CD14-positive monocyte (primary cell): ENCODE results near the gene INPP5E. TPM values are rescaled to one million over a fixed set of nuclear protein-coding genes. Genes with fewer than 3 reads are reported as not detected.

Experiments used
- DNase-seq, 3 donors: peaks; one replicate each; pipeline ENCODE4 v3.0.0-alpha.2; 2011 to 2022
- H2AFZ ChIP-seq: 2 replicates; pipeline ENCODE4 v1.6.0; 2012; ENCODE audit warnings: mild to moderate bottlenecking, low read depth, low read length, inconsistent platforms; ENCODE audit not compliant: insufficient read depth, poor library complexity, severe bottlenecking
- H3K27ac ChIP-seq, 2 donors: 1 replicate in 1 of 2; 2 replicates in 1 of 2; pipeline ENCODE4 v1.5.1; 2012 to 2013; ENCODE audit warnings: low read length in 2 of 2, control low read depth in 1 of 2, inconsistent platforms in 1 of 2, low read depth in 1 of 2, mild to moderate bottlenecking in 1 of 2
- H3K27me3 ChIP-seq, 2 donors: one replicate each; pipeline versions ENCODE4 v1.6.0 to v1.6.1; 2011 to 2013; ENCODE audit warnings: low read length in 2 of 2; ENCODE audit not compliant: control insufficient read depth in 2 of 2, insufficient read depth in 2 of 2
- H3K36me3 ChIP-seq, 2 donors: replicated peaks in 1 of 2; 1 replicate in 1 of 2; 2 replicates in 1 of 2; pipeline versions ENCODE4 v1.5.1 to v1.6.1; 2012 to 2013; ENCODE audit warnings: low read length in 2 of 2, control low read depth in 1 of 2, inconsistent platforms in 1 of 2, mild to moderate bottlenecking in 1 of 2; ENCODE audit not compliant: insufficient read depth in 2 of 2, control insufficient read depth in 1 of 2
- H3K4me1 ChIP-seq, 2 donors: 1 replicate in 1 of 2; 2 replicates in 1 of 2; pipeline versions ENCODE4 v1.5.1 to v1.6.1; 2012 to 2013; ENCODE audit warnings: low read length in 2 of 2, control low read depth in 1 of 2, inconsistent platforms in 1 of 2, mild to moderate bottlenecking in 1 of 2, moderate library complexity in 1 of 2; ENCODE audit not compliant: insufficient read depth in 2 of 2, control insufficient read depth in 1 of 2
- H3K4me2 ChIP-seq: replicated peaks from 2 replicates; pipeline ENCODE3; 2012; ENCODE audit warnings: low read length, moderate library complexity, mild to moderate bottlenecking; ENCODE audit not compliant: poor library complexity, severe bottlenecking; ENCODE audit errors: extremely low read depth
- H3K4me3 ChIP-seq, 3 experiments: fragments of 200-600 bp in 1 of 3; sonication (generic) in 1 of 3; replicated peaks in 1 of 3; 1 replicate in 2 of 3; 2 replicates in 1 of 3; pipeline ENCODE4 v1.5.1; 2011 to 2013; ENCODE audit warnings: low read length in 3 of 3, mild to moderate bottlenecking in 3 of 3, control low read depth in 2 of 3, low read depth in 2 of 3, inconsistent platforms in 1 of 3, moderate library complexity in 1 of 3
- H3K79me2 ChIP-seq: 2 replicates; pipeline ENCODE4 v1.6.0; 2012; ENCODE audit warnings: mild to moderate bottlenecking, control low read depth, inconsistent platforms, low read length, moderate library complexity; ENCODE audit not compliant: insufficient read depth
- H3K9ac ChIP-seq: 2 replicates; pipeline ENCODE4 v1.6.0; 2017; ENCODE audit warnings: low read length, mild to moderate bottlenecking; ENCODE audit not compliant: insufficient read depth, poor library complexity, severe bottlenecking
- H3K9me3 ChIP-seq, 2 donors: replicated peaks in 1 of 2; 1 replicate in 1 of 2; 2 replicates in 1 of 2; pipeline versions ENCODE4 v1.5.1 to v1.6.1; 2012 to 2013; ENCODE audit warnings: low read length in 2 of 2, control low read depth in 1 of 2; ENCODE audit not compliant: control insufficient read depth in 1 of 2, insufficient read depth in 1 of 2
- H4K20me1 ChIP-seq: 2 replicates; pipeline ENCODE4 v1.6.0; 2012; ENCODE audit warnings: mild to moderate bottlenecking, low read length, control low read depth, moderate library complexity; ENCODE audit not compliant: insufficient read depth
- H3K27ac Mint-ChIP-seq, 7 donors: one replicate each; pipeline ENCODE4 v1.8.0; 2020; ENCODE audit warnings: mild to moderate bottlenecking in 7 of 7, mixed read lengths in 7 of 7, moderate library complexity in 6 of 7, inconsistent platforms in 2 of 7
- H3K27me3 Mint-ChIP-seq, 3 donors: one replicate each; pipeline ENCODE4 v1.8.0; 2021 to 2022; ENCODE audit warnings: low read depth in 3 of 3, mild to moderate bottlenecking in 3 of 3, mixed read lengths in 3 of 3, moderate library complexity in 3 of 3, inconsistent platforms in 1 of 3
- H3K36me3 Mint-ChIP-seq, 2 donors: one replicate each; pipeline ENCODE4 v1.8.0; 2020; ENCODE audit warnings: mixed read lengths in 2 of 2, inconsistent platforms in 1 of 2, mild to moderate bottlenecking in 1 of 2
- H3K4me1 Mint-ChIP-seq: one replicate; pipeline ENCODE4 v1.8.0; 2020; ENCODE audit warnings: mild to moderate bottlenecking, mixed read lengths
- H3K4me3 Mint-ChIP-seq, 2 donors: one replicate each; pipeline ENCODE4 v1.8.0; 2020; ENCODE audit warnings: mild to moderate bottlenecking in 2 of 2, mixed read lengths in 2 of 2, moderate library complexity in 1 of 2
- H3K9me3 Mint-ChIP-seq, 7 donors: one replicate each; pipeline ENCODE4 v1.8.0; 2020 to 2022; ENCODE audit warnings: mixed read lengths in 7 of 7, mild to moderate bottlenecking in 6 of 7, moderate library complexity in 6 of 7, inconsistent platforms in 2 of 7
- WGBS: methylation state at CpG from one replicate; pipeline ENCODE4 v1.1.5; 2013; ENCODE audit warnings: missing lambda C conversion rate; ENCODE audit not compliant: insufficient coverage; 5-methylcytosine and 5-hydroxymethylcytosine counted together
- intact Hi-C, 2 donors: fragments of 100-400 bp; cut with micrococcal nuclease; formaldehyde crosslinking; loops; one replicate each; pipeline versions ENCODE4 v1.15.0 to v1.15.1; 2023
- polyA plus RNA-seq, 3 donors: library from polyadenylated mRNA; depleted of rRNA in 1 of 3; unstranded in 2 of 3; stranded (reverse) in 1 of 3; fragments of 300-500 nt in 2 of 3; fragments of >200 nt in 1 of 3; fragmentation: Illumina TruSeq in 2 of 3; gene quantifications; 1 replicate in 2 of 3; 2 replicates in 1 of 3; pipeline ENCODE4 v1.2.3, GENCODE V29; 2012 to 2021
- TF ChIP-seq, protein P1 (sequence below): fragments of 200-600 bp; IDR thresholded peaks from one replicate; pipeline ENCODE4 v1.8.0; 2022; ENCODE audit warnings: antibody characterized with exemption, mild to moderate bottlenecking

INPP5E gene
- polyA plus RNA-seq, 3 donors, result 1.0 to 8.0 (median 1.0) TPM

DNA sequence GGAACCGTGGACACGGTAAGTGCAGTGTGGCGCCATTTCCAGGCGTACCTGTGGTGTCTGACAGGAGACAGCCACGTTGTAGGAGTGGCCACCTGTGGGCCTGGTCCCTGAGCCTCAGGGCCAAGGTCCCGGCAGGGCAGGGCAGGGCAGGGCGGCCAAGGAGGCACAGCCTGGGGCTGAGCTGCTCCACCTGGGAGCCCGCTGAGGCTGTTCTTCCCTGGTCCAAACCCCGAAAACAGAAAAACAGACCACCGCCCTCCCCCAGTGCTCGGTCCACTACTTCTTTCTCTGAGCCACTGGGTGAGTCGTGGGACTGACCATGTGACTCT, 20.6 kb downstream of the INPP5E start:
- H3K36me3 ChIP-seq, result peaks cover 86 to 100% of the 10 kb centered on the region in 2 donors
- H3K4me3 ChIP-seq, result no peak overlapping the region
- intact Hi-C loops, result no loop called here
- no peak overlapping the region for H2AFZ ChIP-seq
- H3K27me3 ChIP-seq, result no peaks in the 10 kb centered on the region
- WGBS, result 96% methylated on average over 10 of the region's 12 CpGs
- H3K9me3 ChIP-seq, result no peaks in the 10 kb centered on the region
- Mint-ChIP-seq H3K9me3 (peaks cover 0 to 1% (median 0%) of the 10 kb centered on the region in 7 donors), H3K4me1 (no peaks in the 10 kb centered on the region), H3K36me3 (peaks cover 77 to 98% of the 10 kb centered on the region in 2 donors), H3K4me3 (no peak overlapping the region), H3K27me3 (no peaks in the 10 kb centered on the region), H3K27ac (peak overlapping the region in 1 of 7 donors; percentile 65)
- H3K79me2 ChIP-seq, result no peaks in the 10 kb centered on the region
- no peaks in the 10 kb centered on the region for H3K4me1 ChIP-seq
- no peak overlapping the region for H3K4me2 ChIP-seq
- TF ChIP-seq, protein P1, sequence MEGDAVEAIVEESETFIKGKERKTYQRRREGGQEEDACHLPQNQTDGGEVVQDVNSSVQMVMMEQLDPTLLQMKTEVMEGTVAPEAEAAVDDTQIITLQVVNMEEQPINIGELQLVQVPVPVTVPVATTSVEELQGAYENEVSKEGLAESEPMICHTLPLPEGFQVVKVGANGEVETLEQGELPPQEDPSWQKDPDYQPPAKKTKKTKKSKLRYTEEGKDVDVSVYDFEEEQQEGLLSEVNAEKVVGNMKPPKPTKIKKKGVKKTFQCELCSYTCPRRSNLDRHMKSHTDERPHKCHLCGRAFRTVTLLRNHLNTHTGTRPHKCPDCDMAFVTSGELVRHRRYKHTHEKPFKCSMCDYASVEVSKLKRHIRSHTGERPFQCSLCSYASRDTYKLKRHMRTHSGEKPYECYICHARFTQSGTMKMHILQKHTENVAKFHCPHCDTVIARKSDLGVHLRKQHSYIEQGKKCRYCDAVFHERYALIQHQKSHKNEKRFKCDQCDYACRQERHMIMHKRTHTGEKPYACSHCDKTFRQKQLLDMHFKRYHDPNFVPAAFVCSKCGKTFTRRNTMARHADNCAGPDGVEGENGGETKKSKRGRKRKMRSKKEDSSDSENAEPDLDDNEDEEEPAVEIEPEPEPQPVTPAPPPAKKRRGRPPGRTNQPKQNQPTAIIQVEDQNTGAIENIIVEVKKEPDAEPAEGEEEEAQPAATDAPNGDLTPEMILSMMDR, result no peak
- DNase-seq, result no peak
- no peaks in the 10 kb centered on the region for H4K20me1 ChIP-seq
- H3K27ac ChIP-seq, result no peak overlapping the region
- H3K9ac ChIP-seq, result no peak overlapping the region

- peaks cover 4% of the 10 kb centered on the region for H3K79me2 ChIP-seq
- Mint-ChIP-seq H3K9me3 (peaks cover 0 to 1% (median 0%) of the 10 kb centered on the region in 7 donors), H3K4me1 (no peaks in the 10 kb centered on the region), H3K4me3 (no peak overlapping the region), H3K36me3 (peaks cover 78 to 98% of the 10 kb centered on the region in 2 donors), H3K27ac (no peak overlapping the region), H3K27me3 (no peaks in the 10 kb centered on the region)
- H4K20me1 ChIP-seq, result no peaks in the 10 kb centered on the region
- H3K9ac ChIP-seq, result no peak overlapping the region
- 98% methylated on average over 46 of the region's 48 CpGs for WGBS
- H3K27me3 ChIP-seq, result no peaks in the 10 kb centered on the region
- H3K4me2 ChIP-seq, result no peak overlapping the region
- TF ChIP-seq, protein P1, result no peak
- H3K4me1 ChIP-seq, result no peaks in the 10 kb centered on the region
- H3K27ac ChIP-seq, result no peak overlapping the region
- intact Hi-C loops, result no loop called here
- H2AFZ ChIP-seq, result no peak overlapping the region
- H3K36me3 ChIP-seq, result peaks cover 86 to 100% of the 10 kb centered on the region in 2 donors
- H3K4me3 ChIP-seq, result no peak overlapping the region
- H3K9me3 ChIP-seq, result no peaks in the 10 kb centered on the region
- DNase-seq, result no peak
Measured at GRCh38 chr9:136418182-136419091, 21.2 kb downstream of the INPP5E start.
